ENCODE results near the gene KCNQ5. TPM values are rescaled to one million over a fixed set of nuclear protein-coding genes. Genes with fewer than 3 reads are reported as not detected.

The KCNQ5 gene
- total and polyA plus RNA-seq, 4 experiments from 2014 or later = 1.0 to 4.2 (median 3.4) TPM; not detected in 1

GRCh38 chr6:73074175-73074574 is 452.3 kb downstream of the KCNQ5 start:
- no peak overlapping the region for H3K27ac ChIP-seq (ENCODE audit: low read depth, low read length)
- intact Hi-C loops (cut with micrococcal nuclease) = no loop called here
- no peak overlapping the region for H3K27ac Mint-ChIP-seq
- ChIA-PET CTCF (ENCODE audit: partially characterized antibody) (no interaction called here), POLR2A (ENCODE audit: partially characterized antibody) (no interaction called here)
- H3K4me1 ChIP-seq (ENCODE audit: insufficient read depth, low read length) = no peaks in the 10 kb centered on the region
- H3K9me3 Mint-ChIP-seq = no peaks in the 10 kb centered on the region
- H3K27me3 Mint-ChIP-seq = no peaks in the 10 kb centered on the region
- H3K4me3 Mint-ChIP-seq = no peak overlapping the region
- no peak for DNase-seq
- no peaks in the 10 kb centered on the region for H3K36me3 ChIP-seq (ENCODE audit: insufficient read depth, low read length)
- no peak overlapping the region for H3K4me3 ChIP-seq (ENCODE audit: low read length in 2 of 2)
- no peaks in the 10 kb centered on the region for H3K4me1 Mint-ChIP-seq
- H3K9me3 ChIP-seq (ENCODE audit: control insufficient read depth in 1 of 2, low read length in 2 of 2) = no peaks in the 10 kb centered on the region
- no peaks in the 10 kb centered on the region for H3K36me3 Mint-ChIP-seq
- no peaks in the 10 kb centered on the region for H3K27me3 ChIP-seq (ENCODE audit: insufficient read depth, low read length)

- Histone ChIP-seq H3K4me1 (ENCODE audit: insufficient read depth, low read length) (no peaks in the 10 kb centered on the region), H3K9me3 (ENCODE audit: control insufficient read depth in 1 of 2, low read length in 2 of 2) (no peaks in the 10 kb centered on the region), H3K27me3 (ENCODE audit: insufficient read depth, low read length) (no peaks in the 10 kb centered on the region), H3K36me3 (ENCODE audit: insufficient read depth, low read length) (no peaks in the 10 kb centered on the region), H3K27ac (ENCODE audit: low read depth, low read length) (no peak overlapping the region), H3K4me3 (ENCODE audit: low read length in 2 of 2) (no peak overlapping the region)
- H3K4me1 Mint-ChIP-seq = no peaks in the 10 kb centered on the region
- no peaks in the 10 kb centered on the region for H3K27me3 Mint-ChIP-seq
- intact Hi-C loops (cut with micrococcal nuclease) = no loop called here
- no peaks in the 10 kb centered on the region for H3K36me3 Mint-ChIP-seq
- ChIA-PET POLR2A (ENCODE audit: partially characterized antibody) (no interaction called here), CTCF (ENCODE audit: partially characterized antibody) (no interaction called here)
- H3K4me3 Mint-ChIP-seq = no peak overlapping the region
- H3K9me3 Mint-ChIP-seq = no peaks in the 10 kb centered on the region
- no peak overlapping the region for H3K27ac Mint-ChIP-seq
- DNase-seq = no peak
Observed at GRCh38 chr6:73076211-73076954, 454.5 kb downstream of the KCNQ5 start.

- H3K4me1 Mint-ChIP-seq = no peaks in the 10 kb centered on the region
- CTCF ChIA-PET (ENCODE audit: partially characterized antibody) = no interaction called here
- Histone ChIP-seq H3K36me3 (ENCODE audit: insufficient read depth, low read length) (no peaks in the 10 kb centered on the region), H3K9me3 (ENCODE audit: control insufficient read depth in 1 of 2, low read length in 2 of 2) (no peaks in the 10 kb centered on the region), H3K4me1 (ENCODE audit: insufficient read depth, low read length) (no peaks in the 10 kb centered on the region), H3K27ac (ENCODE audit: low read depth, low read length) (no peak overlapping the region), H3K4me3 (ENCODE audit: low read length in 2 of 2) (no peak overlapping the region), H3K27me3 (ENCODE audit: insufficient read depth, low read length) (no peaks in the 10 kb centered on the region)
- no peaks in the 10 kb centered on the region for H3K27me3 Mint-ChIP-seq
- H3K9me3 Mint-ChIP-seq = no peaks in the 10 kb centered on the region
- H3K4me3 Mint-ChIP-seq = no peak overlapping the region
- no peak for DNase-seq
- no peak overlapping the region for H3K27ac Mint-ChIP-seq
- H3K36me3 Mint-ChIP-seq = no peaks in the 10 kb centered on the region
- intact Hi-C loops (cut with micrococcal nuclease) = no loop called here
- POLR2A ChIA-PET (ENCODE audit: partially characterized antibody) = no interaction called here
Observed at GRCh38 chr6:73078333-73078862, 456.5 kb downstream of the KCNQ5 start.

- Mint-ChIP-seq H3K4me3 (no peak overlapping the region), H3K27me3 (no peaks in the 10 kb centered on the region), H3K36me3 (no peaks in the 10 kb centered on the region), H3K9me3 (no peaks in the 10 kb centered on the region), H3K27ac (no peak overlapping the region), H3K4me1 (no peaks in the 10 kb centered on the region)
- no peak overlapping the region for H3K27ac ChIP-seq (ENCODE audit: low read depth, low read length)
- ChIA-PET POLR2A (ENCODE audit: partially characterized antibody) (no interaction called here), CTCF (ENCODE audit: partially characterized antibody) (no interaction called here)
- no peak overlapping the region for H3K4me3 ChIP-seq (ENCODE audit: low read length in 2 of 2)
- H3K36me3 ChIP-seq (ENCODE audit: insufficient read depth, low read length) = no peaks in the 10 kb centered on the region
- H3K27me3 ChIP-seq (ENCODE audit: insufficient read depth, low read length) = no peaks in the 10 kb centered on the region
- DNase-seq = no peak
- H3K4me1 ChIP-seq (ENCODE audit: insufficient read depth, low read length) = no peaks in the 10 kb centered on the region
- intact Hi-C loops (cut with micrococcal nuclease) = no loop called here
- H3K9me3 ChIP-seq (ENCODE audit: control insufficient read depth in 1 of 2, low read length in 2 of 2) = no peaks in the 10 kb centered on the region
Observed at GRCh38 chr6:73078908-73079610, 457.2 kb downstream of the KCNQ5 start.

GRCh38 chr6:73079611-73079955 is 457.7 kb downstream of the KCNQ5 start:
- H3K9me3 ChIP-seq (ENCODE audit: control insufficient read depth in 1 of 2, low read length in 2 of 2) = no peaks in the 10 kb centered on the region
- no peaks in the 10 kb centered on the region for H3K27me3 ChIP-seq (ENCODE audit: insufficient read depth, low read length)
- ChIA-PET POLR2A (ENCODE audit: partially characterized antibody) (no interaction called here), CTCF (ENCODE audit: partially characterized antibody) (no interaction called here)
- H3K4me3 ChIP-seq (ENCODE audit: low read length in 2 of 2) = no peak overlapping the region
- Mint-ChIP-seq H3K27me3 (no peaks in the 10 kb centered on the region), H3K27ac (no peak overlapping the region), H3K4me3 (no peak overlapping the region), H3K4me1 (no peaks in the 10 kb centered on the region), H3K36me3 (no peaks in the 10 kb centered on the region), H3K9me3 (no peaks in the 10 kb centered on the region)
- intact Hi-C loops (cut with micrococcal nuclease) = no loop called here
- H3K36me3 ChIP-seq (ENCODE audit: insufficient read depth, low read length) = no peaks in the 10 kb centered on the region
- DNase-seq = no peak
- H3K4me1 ChIP-seq (ENCODE audit: insufficient read depth, low read length) = no peaks in the 10 kb centered on the region
- no peak overlapping the region for H3K27ac ChIP-seq (ENCODE audit: low read depth, low read length)

- Mint-ChIP-seq H3K4me3 (no peak overlapping the region), H3K27me3 (no peaks in the 10 kb centered on the region), H3K9me3 (no peaks in the 10 kb centered on the region), H3K36me3 (no peaks in the 10 kb centered on the region), H3K4me1 (no peaks in the 10 kb centered on the region), H3K27ac (no peak overlapping the region)
- no peaks in the 10 kb centered on the region for H3K4me1 ChIP-seq (ENCODE audit: insufficient read depth, low read length)
- no peaks in the 10 kb centered on the region for H3K36me3 ChIP-seq (ENCODE audit: insufficient read depth, low read length)
- intact Hi-C loops (cut with micrococcal nuclease) = no loop called here
- no peaks in the 10 kb centered on the region for H3K9me3 ChIP-seq (ENCODE audit: control insufficient read depth in 1 of 2, low read length in 2 of 2)
- DNase-seq = no peak
- H3K27me3 ChIP-seq (ENCODE audit: insufficient read depth, low read length) = no peaks in the 10 kb centered on the region
- ChIA-PET CTCF (ENCODE audit: partially characterized antibody) (no interaction called here), POLR2A (ENCODE audit: partially characterized antibody) (no interaction called here)
- no peak overlapping the region for H3K4me3 ChIP-seq (ENCODE audit: low read length in 2 of 2)
- H3K27ac ChIP-seq (ENCODE audit: low read depth, low read length) = no peak overlapping the region
Observed at GRCh38 chr6:73079978-73080377, 458.1 kb downstream of the KCNQ5 start.

- H3K27ac ChIP-seq (ENCODE audit: low read depth, low read length) = no peak overlapping the region
- H3K36me3 ChIP-seq (ENCODE audit: insufficient read depth, low read length) = no peaks in the 10 kb centered on the region
- ChIA-PET CTCF (ENCODE audit: partially characterized antibody) (no interaction called here), POLR2A (ENCODE audit: partially characterized antibody) (no interaction called here)
- Mint-ChIP-seq H3K27me3 (no peaks in the 10 kb centered on the region), H3K4me1 (no peaks in the 10 kb centered on the region), H3K36me3 (no peaks in the 10 kb centered on the region), H3K4me3 (no peak overlapping the region), H3K9me3 (no peaks in the 10 kb centered on the region), H3K27ac (no peak overlapping the region)
- no peaks in the 10 kb centered on the region for H3K27me3 ChIP-seq (ENCODE audit: insufficient read depth, low read length)
- no peak for DNase-seq
- intact Hi-C loops (cut with micrococcal nuclease) = no loop called here
- H3K9me3 ChIP-seq (ENCODE audit: control insufficient read depth in 1 of 2, low read length in 2 of 2) = no peaks in the 10 kb centered on the region
- no peaks in the 10 kb centered on the region for H3K4me1 ChIP-seq (ENCODE audit: insufficient read depth, low read length)
- H3K4me3 ChIP-seq (ENCODE audit: low read length in 2 of 2) = no peak overlapping the region
Observed at GRCh38 chr6:73081955-73082354, 460.1 kb downstream of the KCNQ5 start.

Data from CD4-positive, alpha-beta memory T cell (primary cell).